IMR-90 (cell line): Measurements from ENCODE around the gene ACOX1. TPM values are rescaled to one million over a fixed set of nuclear protein-coding genes. Genes with fewer than 3 reads are reported as not detected.

Source experiments
- ATAC-seq: fragments of 200-7000 bp; cut with Tn5 transposase; 2 replicates; pipeline ENCODE4 v1.9.1; 2020; ENCODE audit warnings: low read depth, mild to moderate bottlenecking, moderate library complexity
- BruUV-seq: library from RNA; stranded (reverse); fragments of 400-500 nt; replicated peaks from 2 replicates; lab custom pipeline; 2021; lab: Mats Ljungman, UMichigan
- CTCF ChIA-PET: fragments of 300-600 bp; formaldehyde crosslinking; extraction: SDS; loops from one replicate; lab custom pipeline; 2021; ENCODE audit warnings: antibody characterized with exemption; lab: Yijun Ruan, JAX
- POLR2A ChIA-PET: fragments of 300-600 bp; sonication (Branson Sonifier 250); formaldehyde crosslinking; loops from one replicate; lab custom pipeline; 2022; ENCODE audit warnings: antibody characterized with exemption; ENCODE audit not compliant: unreplicated experiment; lab: Charles Lee
- DNase-seq: peaks from one replicate; pipeline ENCODE4 v3.0.0; 2013
- H2AFZ ChIP-seq: replicated peaks from 2 replicates; pipeline ENCODE3; 2013; ENCODE audit warnings: low read length, mild to moderate bottlenecking; ENCODE audit not compliant: poor library complexity
- H2AK5ac ChIP-seq: 2 replicates; pipeline ENCODE4 v1.6.1; 2013; ENCODE audit warnings: low read depth, low read length, inconsistent platforms
- H2AK9ac ChIP-seq: replicated peaks from 2 replicates; pipeline ENCODE3; 2013; ENCODE audit warnings: mild to moderate bottlenecking, low read depth, low read length, moderate library complexity; ENCODE audit not compliant: poor library complexity
- H2BK120ac ChIP-seq: 2 replicates; pipeline ENCODE4 v1.6.1; 2013; ENCODE audit warnings: low read depth, low read length, inconsistent platforms
- H2BK15ac ChIP-seq: 3 replicates; pipeline ENCODE4 v1.6.1; 2013; ENCODE audit warnings: low read depth, low read length, inconsistent platforms
- H2BK20ac ChIP-seq: 2 replicates; pipeline ENCODE4 v1.6.1; 2013; ENCODE audit warnings: low read depth, mild to moderate bottlenecking, inconsistent platforms, low read length, moderate library complexity
- H2BK5ac ChIP-seq: 2 replicates; pipeline ENCODE4 v1.6.1; 2013; ENCODE audit warnings: mild to moderate bottlenecking, low read depth, low read length, inconsistent platforms; ENCODE audit not compliant: poor library complexity, severe bottlenecking
- H3K14ac ChIP-seq: replicated peaks from 2 replicates; pipeline ENCODE4 v1.6.1; 2013; ENCODE audit warnings: low read depth, low read length, inconsistent platforms
- H3K18ac ChIP-seq: 2 replicates; pipeline ENCODE4 v1.6.1; 2013; ENCODE audit warnings: low read depth, low read length, control low read depth
- H3K23ac ChIP-seq: 2 replicates; pipeline ENCODE4 v1.6.1; 2013; ENCODE audit warnings: low read depth, low read length, inconsistent platforms
- H3K27ac ChIP-seq: 2 replicates; pipeline ENCODE4 v1.5.1; 2013; ENCODE audit warnings: mild to moderate bottlenecking, control low read depth, low read length; ENCODE audit not compliant: insufficient read depth
- H3K27me3 ChIP-seq: 2 replicates; pipeline ENCODE4 v1.6.1; 2013; ENCODE audit warnings: low read length; ENCODE audit not compliant: control insufficient read depth, insufficient read depth
- H3K36me3 ChIP-seq: 2 replicates; pipeline ENCODE4 v1.6.1; 2013; ENCODE audit warnings: low read length, mixed read lengths; ENCODE audit not compliant: control insufficient read depth, insufficient read depth
- H3K4ac ChIP-seq: 2 replicates; pipeline ENCODE4 v1.6.1; 2013; ENCODE audit warnings: low read depth, low read length, inconsistent platforms
- H3K4me1 ChIP-seq: 2 replicates; pipeline ENCODE4 v1.6.1; 2013; ENCODE audit warnings: low read length, mixed read lengths; ENCODE audit not compliant: control insufficient read depth, insufficient read depth
- H3K4me2 ChIP-seq: 2 replicates; pipeline ENCODE4 v1.6.1; 2013; ENCODE audit warnings: low read depth, mild to moderate bottlenecking, control low read depth, low read length, moderate library complexity
- H3K4me3 ChIP-seq: 2 replicates; pipeline ENCODE4 v1.5.1; 2013; ENCODE audit warnings: low read depth, mild to moderate bottlenecking, control low read depth, low read length, moderate library complexity; ENCODE audit not compliant: insufficient read depth
- H3K56ac ChIP-seq: 2 replicates; pipeline ENCODE4 v1.6.1; 2013; ENCODE audit warnings: low read length, inconsistent platforms; ENCODE audit not compliant: insufficient read depth; ENCODE audit errors: extremely low read depth
- H3K79me1 ChIP-seq, 2 experiments: 2 replicates each; pipeline ENCODE4 v1.6.1; 2013; ENCODE audit warnings: low read length in 2 of 2, inconsistent platforms in 1 of 2, low read depth in 1 of 2
- H3K9ac ChIP-seq: 2 replicates; pipeline ENCODE4 v1.6.1; 2013; ENCODE audit warnings: low read depth, low read length, control low read depth
- H3K9me1 ChIP-seq: 2 replicates; pipeline ENCODE4 v1.6.1; 2013; ENCODE audit warnings: low read length, inconsistent platforms; ENCODE audit not compliant: insufficient read depth
- H3K9me3 ChIP-seq: 2 replicates; pipeline ENCODE4 v1.6.1; 2013; ENCODE audit warnings: low read length; ENCODE audit not compliant: control insufficient read depth, insufficient read depth
- H4K20me1 ChIP-seq: 2 replicates; pipeline ENCODE4 v1.6.1; 2013; ENCODE audit warnings: low read length, inconsistent platforms; ENCODE audit not compliant: insufficient read depth
- H4K5ac ChIP-seq: 2 replicates; pipeline ENCODE4 v1.6.1; 2013; ENCODE audit warnings: mild to moderate bottlenecking, low read depth, low read length, control low read depth
- H4K8ac ChIP-seq, 2 experiments: 2 replicates each; pipeline ENCODE4 v1.6.1; 2013; ENCODE audit warnings: low read depth in 2 of 2, low read length in 2 of 2, control low read depth in 1 of 2, inconsistent platforms in 1 of 2
- H4K91ac ChIP-seq: 2 replicates; pipeline ENCODE4 v1.6.1; 2013; ENCODE audit warnings: low read depth, low read length, inconsistent platforms; ENCODE audit not compliant: insufficient read depth
- BHLHE40 ChIP-seq: fragments of 150-350 bp; IDR thresholded peaks from 2 replicates; pipeline ENCODE4 v1.6.1; 2016; ENCODE audit warnings: mild to moderate bottlenecking, low read depth, low read length
- CHD1 ChIP-seq: IDR thresholded peaks from 2 replicates; pipeline ENCODE4 v1.6.1; 2012; ENCODE audit warnings: low read depth, low read length, improper control_type of control experiment
- FOS ChIP-seq: fragments of 150-350 bp; IDR thresholded peaks from 2 replicates; pipeline ENCODE4 v1.6.1; 2016; ENCODE audit warnings: low read depth, low read length
- MAFK ChIP-seq: IDR thresholded peaks from 2 replicates; pipeline ENCODE4 v1.6.1; 2012; ENCODE audit warnings: low read depth, low read length, improper control_type of control experiment
- NFE2L2 ChIP-seq: fragments of 150-350 bp; IDR thresholded peaks from 2 replicates; pipeline ENCODE4 v1.6.1; 2016; ENCODE audit warnings: low read depth, mild to moderate bottlenecking, low read length
- RCOR1 ChIP-seq: IDR thresholded peaks from 2 replicates; pipeline ENCODE4 v1.6.1; 2012; ENCODE audit warnings: mild to moderate bottlenecking, low read length, improper control_type of control experiment; ENCODE audit not compliant: insufficient replicate concordance
- RFX5 ChIP-seq: IDR thresholded peaks from 2 replicates; pipeline ENCODE4 v1.8.0; 2012; ENCODE audit warnings: low read depth, mild to moderate bottlenecking, low read length, moderate library complexity
- USF2 ChIP-seq: fragments of 150-350 bp; IDR thresholded peaks from 2 replicates; pipeline ENCODE4 v1.6.1; 2017; ENCODE audit warnings: mild to moderate bottlenecking, antibody characterized with exemption, low read length, low read depth
- WGBS, 2 experiments: methylation state at CpG; one replicate each; pipeline versions ENCODE4 v1.1.5 to v1.1.7; 2013; ENCODE audit warnings: missing lambda C conversion rate in 2 of 2; ENCODE audit not compliant: insufficient read length in 1 of 2; ENCODE audit errors: extremely low coverage in 2 of 2; 5-methylcytosine and 5-hydroxymethylcytosine counted together
- dilution Hi-C: fragments of 300-500 bp; cut with HindIII; formaldehyde crosslinking; loops from one replicate; pipeline ENCODE4 v1.14.3; 2018; ENCODE audit warnings: low sequenced_read_pairs; ENCODE audit not compliant: unreplicated experiment
- in situ Hi-C: fragments of 300-500 bp; cut with MboI; formaldehyde crosslinking; loops from 3 replicates; pipeline ENCODE4 v1.14.3; 2019; ENCODE audit warnings: low sequenced_read_pairs, inconsistent platforms, mixed read lengths
- intact Hi-C: fragments of 100-400 bp; cut with micrococcal nuclease; formaldehyde crosslinking; loops from 2 replicates; pipeline ENCODE4 v1.10.0; 2022
- polyA plus RNA-seq, 3 experiments: library from polyadenylated mRNA; depleted of rRNA; stranded (reverse); fragments of >200 nt; gene quantifications; 2 replicates each; pipeline ENCODE4 v1.2.3, GENCODE V29; 2012; ENCODE audit warnings: low replicate concordance in 1 of 3
- total RNA-seq: library from RNA; depleted of rRNA; stranded (reverse); fragments of >200 nt; gene quantifications from 2 replicates; pipeline ENCODE4 v1.2.3, GENCODE V29; 2012

Gene ACOX1
- total and polyA plus RNA-seq, 2 of the 4 experiments (the other 2 are of a cell fraction): 16.1 to 94.8 TPM

GRCh38 chr17:76007850-76008165, 28.8 kb upstream of the ACOX1 start:
- DNase-seq: no peak
- H4K5ac ChIP-seq: no peak overlapping the region
- no peaks in the 10 kb centered on the region for H3K9me1 ChIP-seq
- no peak overlapping the region for H4K8ac ChIP-seq
- H2BK20ac ChIP-seq: no peak overlapping the region
- ChIA-PET CTCF (no interaction called here), POLR2A (no interaction called here)
- H3K4me3 ChIP-seq: no peak overlapping the region
- no peak overlapping the region for H3K27ac ChIP-seq
- no peak overlapping the region for H2AK5ac ChIP-seq
- peaks cover 7% of the 10 kb centered on the region for H3K4me1 ChIP-seq
- H4K20me1 ChIP-seq: no peaks in the 10 kb centered on the region
- dilution Hi-C loops (no loop called here), intact Hi-C loops (loop anchor here (5.0 kb wide), 1 partner anchor 289 kb away; no protein-coding TSS in a partner anchor), in situ Hi-C loops (loop anchor here (5.0 kb wide), 1 partner anchor 96 kb away; no protein-coding TSS in a partner anchor)
- H3K27me3 ChIP-seq: no peaks in the 10 kb centered on the region
- no peak overlapping the region for H3K14ac ChIP-seq
- no peak for TF ChIP-seq BHLHE40
- no peak for TF ChIP-seq RFX5
- no peak for TF ChIP-seq RCOR1
- no peak for TF ChIP-seq FOS
- no peak for TF ChIP-seq USF2
- TF ChIP-seq NFE2L2: no peak
- TF ChIP-seq CHD1: no peak
- no peak for TF ChIP-seq MAFK
- H3K56ac ChIP-seq: no peak overlapping the region
- no peak overlapping the region for H3K18ac ChIP-seq
- H2AK9ac ChIP-seq: no peak overlapping the region
- H3K79me1 ChIP-seq: peaks cover 0 to 3% of the 10 kb centered on the region in 2 experiments; a peak in 1 of 4 replicates
- no peak overlapping the region for H4K91ac ChIP-seq
- no TSS peak for BruUV-seq
- no peak overlapping the region for H2BK5ac ChIP-seq
- WGBS, 2 experiments: 95% methylated on average over 7 of the region's 16 CpGs; no CpG with 5 or more reads in 1 of the 2 experiments
- H3K4me2 ChIP-seq: no peak overlapping the region
- no peak overlapping the region for H2AFZ ChIP-seq
- no peak overlapping the region for H3K23ac ChIP-seq
- H2BK120ac ChIP-seq: no peak overlapping the region
- no peak overlapping the region for H3K4ac ChIP-seq
- no peak for ATAC-seq
- no peaks in the 10 kb centered on the region for H3K36me3 ChIP-seq
- H3K9ac ChIP-seq: no peak overlapping the region
- H3K9me3 ChIP-seq: no peaks in the 10 kb centered on the region
- no peak overlapping the region for H2BK15ac ChIP-seq
